ENCODE data around the gene DNAJB5. TPM values are rescaled to one million over a fixed set of nuclear protein-coding genes. Genes with fewer than 3 reads are reported as not detected.

DNAJB5 gene
- total and polyA plus RNA-seq, 9 of the 15 experiments (the other 6 are each of a cell fraction or from before 2014, with no cell fraction given), result 0.15 to 7.4 (median 3.7) TPM

DNA sequence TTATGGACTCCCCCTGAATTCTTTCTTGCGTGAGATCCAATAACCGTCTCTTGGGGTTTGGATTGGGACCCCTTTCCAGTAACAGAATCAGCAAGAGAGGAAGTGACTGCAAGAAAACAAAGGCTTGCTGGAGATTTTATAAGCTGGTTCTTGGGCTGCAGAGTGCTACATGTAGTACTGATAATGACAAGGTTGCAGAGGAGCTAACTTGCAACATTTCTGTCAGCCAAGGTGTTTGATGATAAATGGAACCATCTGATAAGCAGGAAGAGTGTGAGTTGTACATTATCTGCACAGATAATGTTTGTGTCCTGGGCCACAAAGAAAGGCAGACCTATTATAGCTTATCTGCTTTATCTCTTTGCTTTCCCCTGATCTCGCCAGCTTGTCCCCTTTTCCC lies 37.1 kb downstream of the DNAJB5 start (continued):
- TF ChIP-seq PBX2 (CRISPR knock-in tag; IDR thresholded peaks at IDR 0.05; ENCODE audit: low read depth), result no peak
- peak; percentile 59; the same call in 1 of the 2 replicates for TF ChIP-seq PBX2 (tag; conservative IDR thresholded peaks at IDR 0.05; ENCODE audit: low read depth)
- TF ChIP-seq, protein P1, sequence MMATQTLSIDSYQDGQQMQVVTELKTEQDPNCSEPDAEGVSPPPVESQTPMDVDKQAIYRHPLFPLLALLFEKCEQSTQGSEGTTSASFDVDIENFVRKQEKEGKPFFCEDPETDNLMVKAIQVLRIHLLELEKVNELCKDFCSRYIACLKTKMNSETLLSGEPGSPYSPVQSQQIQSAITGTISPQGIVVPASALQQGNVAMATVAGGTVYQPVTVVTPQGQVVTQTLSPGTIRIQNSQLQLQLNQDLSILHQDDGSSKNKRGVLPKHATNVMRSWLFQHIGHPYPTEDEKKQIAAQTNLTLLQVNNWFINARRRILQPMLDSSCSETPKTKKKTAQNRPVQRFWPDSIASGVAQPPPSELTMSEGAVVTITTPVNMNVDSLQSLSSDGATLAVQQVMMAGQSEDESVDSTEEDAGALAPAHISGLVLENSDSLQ (IDR thresholded peaks at IDR 0.05), result peak; percentile 37; the same call in 1 of the 2 replicates

- no TSS peak for BruUV-seq (replicated peaks)
- WGBS (ENCODE audit: insufficient coverage, low coverage, missing lambda C conversion rate), result 10% methylated on average over 1 of the region's 1 CpG
- peaks cover 8 to 28% of the 10 kb centered on the region in 2 experiments; a peak in 4 of 5 replicates for H3K4me1 ChIP-seq (replicated peaks in 1 of 2; ENCODE audit: control insufficient read depth in 2 of 2, insufficient read depth in 2 of 2, low read length in 2 of 2)
- no peaks in the 10 kb centered on the region for H4K20me1 ChIP-seq (replicated peaks; ENCODE audit: control insufficient read depth, insufficient read depth, low read length)
- H2AFZ ChIP-seq (ENCODE audit: low read depth, low read length), result 0 out of 2 replicates have a peak overlapping the region, but pooled peaks have one; percentile 28
- in situ Hi-C loops (cut with MboI) (no loop called here), intact Hi-C loops (cut with micrococcal nuclease) (no loop called here)
- no peaks in the 10 kb centered on the region for H3K27me3 ChIP-seq (ENCODE audit: control insufficient read depth in 2 of 2, insufficient read depth in 2 of 2, low read length in 2 of 2)
- no peak overlapping the region for H3K4me3 ChIP-seq
- DNase-seq (ENCODE audit: extremely low read depth in 1 of 4, low spot score in 3 of 4) (no peak), ATAC-seq (peak; percentile 28; the same call in 1 of the 3 replicates), FAIRE-seq (no peak)
- H3K9me1 ChIP-seq (ENCODE audit: control insufficient read depth, insufficient read depth, low read length), result no peaks in the 10 kb centered on the region
- no peaks in the 10 kb centered on the region for H3K79me2 ChIP-seq (ENCODE audit: control insufficient read depth, insufficient read depth, low read length)
- H3K36me3 ChIP-seq (ENCODE audit: control insufficient read depth, insufficient read depth, low read length), result no peaks in the 10 kb centered on the region; the same call in 2 of the 3 replicates
- H3K9ac ChIP-seq (ENCODE audit: insufficient read depth in 1 of 2, low read depth in 2 of 2, low read length in 2 of 2), result no peak overlapping the region
- ChIA-PET POLR2A (interaction anchor here (0.6 to 2.0 kb wide), 5 partner anchors 17 to 77 kb away, joined by 3 to 5 read pairs (median 4); no protein-coding TSS in a partner anchor), CTCF (ENCODE audit: low intra/inter-chr PET ratio) (no interaction called here)
- H3K9me3 ChIP-seq (replicated peaks; ENCODE audit: control insufficient read depth, insufficient read depth, low read depth, low read length), result no peaks in the 10 kb centered on the region
- peak overlapping the region; percentile 79; the same call in 1 of the 3 replicates for H3K27ac ChIP-seq (ENCODE audit: extremely low read depth, low read depth, low read length)
- H3K4me2 ChIP-seq (ENCODE audit: insufficient read depth, low read length), result no peak overlapping the region
- TF ChIP-seq DLX4 (CRISPR knock-in tag; IDR thresholded peaks at IDR 0.05) (no peak), TSC22D4 (tag; IDR thresholded peaks at IDR 0.05) (no peak), ZNF511 (CRISPR knock-in tag; IDR thresholded peaks at IDR 0.05) (no peak)
- TF ChIP-seq, protein P2, sequence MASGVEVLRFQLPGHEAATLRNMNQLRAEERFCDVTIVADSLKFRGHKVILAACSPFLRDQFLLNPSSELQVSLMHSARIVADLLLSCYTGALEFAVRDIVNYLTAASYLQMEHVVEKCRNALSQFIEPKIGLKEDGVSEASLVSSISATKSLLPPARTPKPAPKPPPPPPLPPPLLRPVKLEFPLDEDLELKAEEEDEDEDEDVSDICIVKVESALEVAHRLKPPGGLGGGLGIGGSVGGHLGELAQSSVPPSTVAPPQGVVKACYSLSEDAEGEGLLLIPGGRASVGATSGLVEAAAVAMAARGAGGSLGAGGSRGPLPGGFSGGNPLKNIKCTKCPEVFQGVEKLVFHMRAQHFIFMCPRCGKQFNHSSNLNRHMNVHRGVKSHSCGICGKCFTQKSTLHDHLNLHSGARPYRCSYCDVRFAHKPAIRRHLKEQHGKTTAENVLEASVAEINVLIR (CRISPR knock-in tag; IDR thresholded peaks at IDR 0.05), result no peak
- TF ChIP-seq, protein P3, sequence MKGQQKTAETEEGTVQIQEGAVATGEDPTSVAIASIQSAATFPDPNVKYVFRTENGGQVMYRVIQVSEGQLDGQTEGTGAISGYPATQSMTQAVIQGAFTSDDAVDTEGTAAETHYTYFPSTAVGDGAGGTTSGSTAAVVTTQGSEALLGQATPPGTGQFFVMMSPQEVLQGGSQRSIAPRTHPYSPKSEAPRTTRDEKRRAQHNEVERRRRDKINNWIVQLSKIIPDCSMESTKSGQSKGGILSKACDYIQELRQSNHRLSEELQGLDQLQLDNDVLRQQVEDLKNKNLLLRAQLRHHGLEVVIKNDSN (CRISPR knock-in tag; IDR thresholded peaks at IDR 0.05), result no peak
- TF ChIP-seq, protein P4, sequence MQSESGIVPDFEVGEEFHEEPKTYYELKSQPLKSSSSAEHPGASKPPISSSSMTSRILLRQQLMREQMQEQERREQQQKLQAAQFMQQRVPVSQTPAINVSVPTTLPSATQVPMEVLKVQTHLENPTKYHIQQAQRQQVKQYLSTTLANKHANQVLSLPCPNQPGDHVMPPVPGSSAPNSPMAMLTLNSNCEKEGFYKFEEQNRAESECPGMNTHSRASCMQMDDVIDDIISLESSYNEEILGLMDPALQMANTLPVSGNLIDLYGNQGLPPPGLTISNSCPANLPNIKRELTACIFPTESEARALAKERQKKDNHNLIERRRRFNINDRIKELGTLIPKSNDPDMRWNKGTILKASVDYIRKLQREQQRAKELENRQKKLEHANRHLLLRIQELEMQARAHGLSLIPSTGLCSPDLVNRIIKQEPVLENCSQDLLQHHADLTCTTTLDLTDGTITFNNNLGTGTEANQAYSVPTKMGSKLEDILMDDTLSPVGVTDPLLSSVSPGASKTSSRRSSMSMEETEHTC (IDR thresholded peaks at IDR 0.05), result no peak
Measured at GRCh38 chr9:35027374-35027773, 37.8 kb downstream of the DNAJB5 start.
